Astrocyte (in vitro differentiated cells and primary cell): ENCODE measurements around the gene BRD4. TPM values are rescaled to one million over a fixed set of nuclear protein-coding genes. Genes with fewer than 3 reads are reported as not detected.

Experiments
- DNase-seq: peaks from one replicate; pipeline ENCODE4 v3.0.0-alpha.2; 2010; ENCODE audit warnings: low read depth
- FAIRE-seq: peaks from 2 replicates; lab custom pipeline; 2011; peaks lifted over from hg19 to GRCh38; lab: Jason Lieb, UNC
- H2AFZ ChIP-seq: 2 replicates; pipeline ENCODE4 v1.6.0; 2012; ENCODE audit warnings: low read depth, low read length, inconsistent platforms
- H3K27ac ChIP-seq: 2 replicates; pipeline ENCODE4 v1.5.1; 2011; ENCODE audit warnings: low read depth, low read length, inconsistent platforms
- H3K27me3 ChIP-seq: 2 replicates; pipeline ENCODE4 v1.6.0; 2011; ENCODE audit warnings: low read length, inconsistent platforms; ENCODE audit not compliant: insufficient read depth
- H3K36me3 ChIP-seq: 2 replicates; pipeline ENCODE4 v1.5.1; 2011; ENCODE audit warnings: low read length, inconsistent platforms; ENCODE audit not compliant: insufficient read depth
- H3K4me1 ChIP-seq: 2 replicates; pipeline ENCODE4 v1.5.1; 2011; ENCODE audit warnings: low read length, inconsistent platforms; ENCODE audit not compliant: insufficient read depth
- H3K4me2 ChIP-seq: 2 replicates; pipeline ENCODE4 v1.6.0; 2012; ENCODE audit warnings: low read length, inconsistent platforms
- H3K4me3 ChIP-seq: 2 replicates; pipeline ENCODE4 v1.5.1; 2011; ENCODE audit warnings: low read depth, mild to moderate bottlenecking, low read length, inconsistent platforms; ENCODE audit not compliant: insufficient read depth
- H3K79me2 ChIP-seq: 2 replicates; pipeline ENCODE4 v1.6.0; 2012; ENCODE audit warnings: mild to moderate bottlenecking, low read length, inconsistent platforms; ENCODE audit not compliant: insufficient read depth
- H3K9ac ChIP-seq: 2 replicates; pipeline ENCODE4 v1.6.0; 2012; ENCODE audit warnings: mild to moderate bottlenecking, low read length, inconsistent platforms
- H3K9me3 ChIP-seq: 2 replicates; pipeline ENCODE4 v1.5.1; 2012; ENCODE audit warnings: low read depth, mild to moderate bottlenecking, low read length, inconsistent platforms; ENCODE audit not compliant: insufficient read depth
- H4K20me1 ChIP-seq: 2 replicates; pipeline ENCODE4 v1.6.0; 2012; ENCODE audit warnings: low read length, inconsistent platforms; ENCODE audit not compliant: insufficient read depth
- H3K27ac Mint-ChIP-seq: one replicate; pipeline ENCODE4 v1.8.0; 2021; ENCODE audit warnings: mild to moderate bottlenecking, mixed read lengths; ENCODE audit not compliant: unreplicated experiment
- H3K27me3 Mint-ChIP-seq: one replicate; pipeline ENCODE4 v1.8.0; 2021; ENCODE audit warnings: low read depth, mixed read lengths; ENCODE audit not compliant: unreplicated experiment
- H3K36me3 Mint-ChIP-seq: one replicate; pipeline ENCODE4 v1.8.0; 2021; ENCODE audit warnings: low read depth, mixed read lengths; ENCODE audit not compliant: unreplicated experiment
- H3K4me1 Mint-ChIP-seq: one replicate; pipeline ENCODE4 v1.8.0; 2021; ENCODE audit warnings: low read depth, mixed read lengths; ENCODE audit not compliant: unreplicated experiment
- H3K4me3 Mint-ChIP-seq: one replicate; pipeline ENCODE4 v1.8.0; 2021; ENCODE audit warnings: mild to moderate bottlenecking, moderate library complexity, mixed read lengths; ENCODE audit not compliant: unreplicated experiment
- H3K9me3 Mint-ChIP-seq: one replicate; pipeline ENCODE4 v1.8.0; 2021; ENCODE audit warnings: mild to moderate bottlenecking, mixed read lengths; ENCODE audit not compliant: unreplicated experiment
- EZH2 ChIP-seq: IDR thresholded peaks from 2 replicates; pipeline ENCODE4 v1.6.1; 2012; ENCODE audit warnings: mild to moderate bottlenecking, low read length, inconsistent platforms; ENCODE audit not compliant: insufficient read depth
- total RNA-seq: library from RNA; stranded (reverse); gene quantifications from 2 replicates; pipeline ENCODE4 v1.2.1, GENCODE V29; 2021
- TF ChIP-seq, protein P1 (sequence below): IDR thresholded peaks from 2 replicates; pipeline ENCODE4 v1.5.1; 2011; ENCODE audit warnings: low read depth, mild to moderate bottlenecking, inconsistent platforms, low read length, moderate library complexity; ENCODE audit not compliant: insufficient read depth

The BRD4 gene
- total RNA-seq, 1 donor from 2014 or later, result 128 TPM

DNA sequence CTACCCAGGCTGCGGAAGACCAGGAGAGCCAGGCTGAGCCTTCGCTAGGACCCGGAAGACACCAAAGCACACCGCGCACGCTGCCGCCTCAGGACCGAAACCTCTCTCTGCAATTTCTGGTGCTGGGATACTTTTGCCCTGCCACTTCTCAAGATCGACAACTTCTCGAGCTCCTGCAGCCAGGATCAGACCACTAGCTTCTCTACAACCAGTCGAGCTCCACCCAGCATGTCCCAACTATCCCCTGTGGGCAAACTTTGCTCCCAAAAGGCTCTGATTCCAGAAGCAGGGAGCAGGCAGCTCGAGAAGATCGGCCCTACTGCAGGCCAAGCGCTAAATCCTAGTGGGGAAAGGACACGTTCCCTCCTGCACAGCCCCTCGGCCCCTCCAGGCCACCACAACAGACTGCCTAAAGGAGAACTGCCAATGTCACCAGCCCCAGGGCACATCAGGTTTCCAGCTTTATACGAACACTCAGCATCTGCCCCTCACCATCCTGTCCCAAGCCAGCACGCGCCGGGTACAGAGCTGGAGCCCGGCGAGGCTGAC lies 46.3 kb upstream of the BRD4 start:
- peak; percentile 16 for DNase-seq
- no peaks in the 10 kb centered on the region for H3K27me3 Mint-ChIP-seq

DNA sequence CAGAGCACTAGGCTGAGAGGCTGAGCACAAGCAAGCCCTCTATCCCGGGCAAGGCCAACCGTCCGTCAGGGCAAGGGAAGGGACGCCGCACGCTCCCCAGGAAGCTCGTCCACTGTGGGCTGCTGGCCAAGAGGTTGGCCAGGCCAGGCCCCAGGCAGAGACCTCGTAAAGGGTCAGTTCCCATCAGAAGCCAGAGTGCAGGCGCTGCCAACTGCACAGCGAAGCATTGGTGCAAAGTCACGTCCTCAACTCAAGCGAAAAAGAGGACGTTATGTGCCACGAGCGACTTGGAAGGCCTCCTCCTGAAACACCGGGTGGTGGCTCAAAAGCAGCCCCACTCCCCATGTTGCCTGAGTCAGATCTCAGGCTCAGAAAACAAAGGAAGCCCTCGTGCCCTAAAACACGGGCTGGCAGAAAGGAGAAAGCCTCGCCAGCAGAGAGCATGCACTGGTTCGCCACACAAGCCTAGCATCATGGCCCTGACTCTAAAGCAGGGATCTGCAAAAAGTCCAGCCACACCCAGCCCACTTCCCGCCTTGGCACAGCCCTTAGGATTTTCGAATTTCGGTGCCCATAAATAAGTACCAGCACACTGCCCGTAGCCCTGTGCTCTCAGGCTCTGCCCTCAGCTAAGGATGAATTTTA lies 42.6 kb upstream of the BRD4 start:
- no peak overlapping the region for H3K27ac ChIP-seq
- H3K4me3 Mint-ChIP-seq, result no peak overlapping the region
- H3K27me3 ChIP-seq, result no peaks in the 10 kb centered on the region

More for the DNA sequence above, 46.3 kb upstream of the BRD4 start:
- H3K36me3 ChIP-seq, result peaks cover 3% of the 10 kb centered on the region
- no peak for FAIRE-seq
- no peaks in the 10 kb centered on the region for H3K27me3 ChIP-seq
- Mint-ChIP-seq H3K9me3 (no peaks in the 10 kb centered on the region), H3K36me3 (peaks cover 3% of the 10 kb centered on the region), H3K4me1 (peaks cover 26% of the 10 kb centered on the region), H3K27ac (peak overlapping the region; percentile 92), H3K4me3 (peak overlapping the region; percentile 93)
- peak overlapping the region; percentile 98 for H3K27ac ChIP-seq
- peaks cover 27% of the 10 kb centered on the region for H3K4me1 ChIP-seq
- TF ChIP-seq, protein P1, sequence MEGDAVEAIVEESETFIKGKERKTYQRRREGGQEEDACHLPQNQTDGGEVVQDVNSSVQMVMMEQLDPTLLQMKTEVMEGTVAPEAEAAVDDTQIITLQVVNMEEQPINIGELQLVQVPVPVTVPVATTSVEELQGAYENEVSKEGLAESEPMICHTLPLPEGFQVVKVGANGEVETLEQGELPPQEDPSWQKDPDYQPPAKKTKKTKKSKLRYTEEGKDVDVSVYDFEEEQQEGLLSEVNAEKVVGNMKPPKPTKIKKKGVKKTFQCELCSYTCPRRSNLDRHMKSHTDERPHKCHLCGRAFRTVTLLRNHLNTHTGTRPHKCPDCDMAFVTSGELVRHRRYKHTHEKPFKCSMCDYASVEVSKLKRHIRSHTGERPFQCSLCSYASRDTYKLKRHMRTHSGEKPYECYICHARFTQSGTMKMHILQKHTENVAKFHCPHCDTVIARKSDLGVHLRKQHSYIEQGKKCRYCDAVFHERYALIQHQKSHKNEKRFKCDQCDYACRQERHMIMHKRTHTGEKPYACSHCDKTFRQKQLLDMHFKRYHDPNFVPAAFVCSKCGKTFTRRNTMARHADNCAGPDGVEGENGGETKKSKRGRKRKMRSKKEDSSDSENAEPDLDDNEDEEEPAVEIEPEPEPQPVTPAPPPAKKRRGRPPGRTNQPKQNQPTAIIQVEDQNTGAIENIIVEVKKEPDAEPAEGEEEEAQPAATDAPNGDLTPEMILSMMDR, result no peak
- TF ChIP-seq EZH2, result no peak
- H3K9me3 ChIP-seq, result no peaks in the 10 kb centered on the region
- H4K20me1 ChIP-seq, result peaks cover 49% of the 10 kb centered on the region
- H2AFZ ChIP-seq, result peak overlapping the region; percentile 83
- H3K4me3 ChIP-seq, result peak overlapping the region; percentile 95
- peak overlapping the region; percentile 97 for H3K4me2 ChIP-seq
- H3K9ac ChIP-seq, result peak overlapping the region; percentile 96
- H3K79me2 ChIP-seq, result peaks cover 62% of the 10 kb centered on the region

More for the DNA sequence above, 42.6 kb upstream of the BRD4 start:
- DNase-seq, result no peak
- peaks cover 17% of the 10 kb centered on the region for H3K4me1 Mint-ChIP-seq
- Histone ChIP-seq H3K4me1 (peaks cover 20% of the 10 kb centered on the region), H3K4me3 (no peak overlapping the region), H4K20me1 (peaks cover 81% of the 10 kb centered on the region), H2AFZ (no peak overlapping the region), H3K4me2 (peak overlapping the region; percentile 47), H3K36me3 (peaks cover 20% of the 10 kb centered on the region), H3K9ac (peak overlapping the region; percentile 35), H3K79me2 (peaks cover 85% of the 10 kb centered on the region), H3K9me3 (no peaks in the 10 kb centered on the region)
- no peaks in the 10 kb centered on the region for H3K9me3 Mint-ChIP-seq
- TF ChIP-seq EZH2, result no peak
- TF ChIP-seq, protein P1, result no peak
- no peaks in the 10 kb centered on the region for H3K27me3 Mint-ChIP-seq
- FAIRE-seq, result no peak
- H3K27ac Mint-ChIP-seq, result peak overlapping the region; percentile 53
- H3K36me3 Mint-ChIP-seq, result peaks cover 15% of the 10 kb centered on the region
